ENCODE measurements around the gene CACNG4.

CACNG4 gene

DNA sequence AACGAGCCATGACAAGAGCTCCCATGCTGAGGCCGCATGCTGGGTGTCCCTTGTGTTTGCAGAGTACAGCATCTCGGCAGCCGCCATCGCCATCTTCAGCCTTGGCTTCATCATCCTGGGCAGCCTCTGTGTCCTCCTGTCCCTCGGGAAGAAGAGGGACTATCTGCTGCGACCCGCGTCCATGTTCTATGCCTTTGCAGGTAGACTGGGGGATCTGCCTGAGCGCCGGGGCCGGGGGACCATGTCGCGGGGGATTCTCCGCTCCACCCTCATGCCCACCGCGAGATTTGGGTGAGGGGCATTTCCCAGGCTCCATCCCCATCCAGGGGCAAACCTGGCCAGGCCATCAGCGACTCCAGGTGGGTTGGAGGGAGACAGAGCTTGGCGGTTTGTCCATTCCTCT lies 90.5 kb downstream of the CACNG4 start:
- H4K20me1 ChIP-seq (ENCODE audit: insufficient read depth, low read length, poor library complexity, severe bottlenecking): no peaks in the 10 kb centered on the region
- H3K9me3 ChIP-seq (ENCODE audit: insufficient read depth, low read depth, low read length): no peaks in the 10 kb centered on the region; the same call in 1 of the 2 replicates
- H3K9ac ChIP-seq (ENCODE audit: low read depth, low read length, poor library complexity, severe bottlenecking): no peak overlapping the region
- H3F3A ChIP-seq (ENCODE audit: low read depth): no peaks in the 10 kb centered on the region
- H3K4me3 ChIP-seq (ENCODE audit: low read length, poor library complexity, severe bottlenecking): no peak overlapping the region
- no peaks in the 10 kb centered on the region for H3K79me2 ChIP-seq (ENCODE audit: insufficient read depth, low read length)
- H3K9me2 ChIP-seq (replicated peaks; ENCODE audit: low read depth, low read length): no peaks in the 10 kb centered on the region
- H3K27me3 ChIP-seq (ENCODE audit: insufficient read depth, low read length, poor library complexity, severe bottlenecking): no peaks in the 10 kb centered on the region
- TF ChIP-seq EZH2phosphoT487 (IDR thresholded peaks at IDR 0.05; ENCODE audit: borderline replicate concordance): no peak
- TF ChIP-seq, protein P1, sequence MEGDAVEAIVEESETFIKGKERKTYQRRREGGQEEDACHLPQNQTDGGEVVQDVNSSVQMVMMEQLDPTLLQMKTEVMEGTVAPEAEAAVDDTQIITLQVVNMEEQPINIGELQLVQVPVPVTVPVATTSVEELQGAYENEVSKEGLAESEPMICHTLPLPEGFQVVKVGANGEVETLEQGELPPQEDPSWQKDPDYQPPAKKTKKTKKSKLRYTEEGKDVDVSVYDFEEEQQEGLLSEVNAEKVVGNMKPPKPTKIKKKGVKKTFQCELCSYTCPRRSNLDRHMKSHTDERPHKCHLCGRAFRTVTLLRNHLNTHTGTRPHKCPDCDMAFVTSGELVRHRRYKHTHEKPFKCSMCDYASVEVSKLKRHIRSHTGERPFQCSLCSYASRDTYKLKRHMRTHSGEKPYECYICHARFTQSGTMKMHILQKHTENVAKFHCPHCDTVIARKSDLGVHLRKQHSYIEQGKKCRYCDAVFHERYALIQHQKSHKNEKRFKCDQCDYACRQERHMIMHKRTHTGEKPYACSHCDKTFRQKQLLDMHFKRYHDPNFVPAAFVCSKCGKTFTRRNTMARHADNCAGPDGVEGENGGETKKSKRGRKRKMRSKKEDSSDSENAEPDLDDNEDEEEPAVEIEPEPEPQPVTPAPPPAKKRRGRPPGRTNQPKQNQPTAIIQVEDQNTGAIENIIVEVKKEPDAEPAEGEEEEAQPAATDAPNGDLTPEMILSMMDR (conservative IDR thresholded peaks at IDR 0.05; ENCODE audit: low read length): no peak
- no peaks in the 10 kb centered on the region for H3K36me3 ChIP-seq (ENCODE audit: insufficient read depth, low read length)
- H3K4me2 ChIP-seq (ENCODE audit: low read depth, low read length, poor library complexity, severe bottlenecking): no peak overlapping the region
- H3K4me1 ChIP-seq (ENCODE audit: insufficient read depth, low read length, poor library complexity, severe bottlenecking): no peaks in the 10 kb centered on the region
- H2AFZ ChIP-seq (ENCODE audit: low read length): no peak overlapping the region

DNA sequence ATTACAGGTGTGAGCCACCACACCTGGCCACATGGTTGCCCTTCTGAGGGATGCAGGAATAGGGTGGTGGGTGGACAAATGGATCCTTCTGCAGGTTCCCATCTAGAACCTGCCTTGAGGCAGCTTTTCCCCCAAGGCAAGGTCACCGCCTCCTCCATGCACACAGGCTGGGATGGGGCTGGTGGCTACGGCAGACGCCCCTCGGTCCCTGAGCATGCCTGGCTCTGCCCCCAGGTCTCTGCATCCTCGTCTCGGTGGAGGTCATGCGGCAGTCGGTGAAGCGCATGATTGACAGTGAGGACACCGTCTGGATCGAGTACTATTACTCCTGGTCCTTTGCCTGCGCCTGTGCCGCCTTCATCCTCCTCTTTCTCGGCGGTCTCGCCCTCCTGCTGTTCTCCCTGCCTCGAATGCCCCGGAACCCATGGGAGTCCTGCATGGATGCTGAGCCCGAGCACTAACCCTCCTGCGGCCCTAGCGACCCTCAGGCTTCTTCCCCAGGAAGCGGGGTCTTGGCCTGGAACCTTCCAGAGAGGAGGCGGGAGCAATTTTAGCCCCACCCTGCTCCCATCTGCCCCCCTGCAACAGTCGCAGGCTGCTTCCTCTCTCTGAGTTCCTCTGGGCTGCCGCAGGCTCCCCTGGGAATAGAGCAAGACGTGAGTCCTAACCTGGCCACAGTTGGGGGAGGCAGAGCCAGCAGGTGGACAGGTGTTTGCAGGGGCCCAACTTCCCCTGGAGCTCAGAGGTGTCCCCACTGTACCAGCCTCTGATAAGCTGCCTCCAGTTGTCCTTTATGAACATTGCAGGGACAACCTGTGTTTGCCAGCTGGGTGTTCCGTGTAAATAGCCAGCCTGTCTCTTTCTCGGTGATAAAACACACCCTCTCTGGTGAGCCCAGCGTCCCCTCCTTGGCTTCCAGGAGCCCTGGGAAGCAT lies 91.6 kb downstream of the CACNG4 start:
- Histone ChIP-seq H3F3A (ENCODE audit: low read depth) (no peaks in the 10 kb centered on the region), H2AFZ (ENCODE audit: low read length) (no peak overlapping the region), H3K79me2 (ENCODE audit: insufficient read depth, low read length) (no peaks in the 10 kb centered on the region), H3K9ac (ENCODE audit: low read depth, low read length, poor library complexity, severe bottlenecking) (no peak overlapping the region), H3K36me3 (ENCODE audit: insufficient read depth, low read length) (no peaks in the 10 kb centered on the region), H3K27me3 (ENCODE audit: insufficient read depth, low read length, poor library complexity, severe bottlenecking) (no peaks in the 10 kb centered on the region), H3K4me1 (ENCODE audit: insufficient read depth, low read length, poor library complexity, severe bottlenecking) (no peaks in the 10 kb centered on the region), H4K20me1 (ENCODE audit: insufficient read depth, low read length, poor library complexity, severe bottlenecking) (no peaks in the 10 kb centered on the region), H3K4me2 (ENCODE audit: low read depth, low read length, poor library complexity, severe bottlenecking) (no peak overlapping the region), H3K9me3 (ENCODE audit: insufficient read depth, low read depth, low read length) (no peaks in the 10 kb centered on the region), H3K9me2 (replicated peaks; ENCODE audit: low read depth, low read length) (no peaks in the 10 kb centered on the region), H3K4me3 (ENCODE audit: low read length, poor library complexity, severe bottlenecking) (no peak overlapping the region)
- TF ChIP-seq, protein P1 (conservative IDR thresholded peaks at IDR 0.05; ENCODE audit: low read length): no peak
- no peak for TF ChIP-seq EZH2phosphoT487 (IDR thresholded peaks at IDR 0.05; ENCODE audit: borderline replicate concordance)

DNA sequence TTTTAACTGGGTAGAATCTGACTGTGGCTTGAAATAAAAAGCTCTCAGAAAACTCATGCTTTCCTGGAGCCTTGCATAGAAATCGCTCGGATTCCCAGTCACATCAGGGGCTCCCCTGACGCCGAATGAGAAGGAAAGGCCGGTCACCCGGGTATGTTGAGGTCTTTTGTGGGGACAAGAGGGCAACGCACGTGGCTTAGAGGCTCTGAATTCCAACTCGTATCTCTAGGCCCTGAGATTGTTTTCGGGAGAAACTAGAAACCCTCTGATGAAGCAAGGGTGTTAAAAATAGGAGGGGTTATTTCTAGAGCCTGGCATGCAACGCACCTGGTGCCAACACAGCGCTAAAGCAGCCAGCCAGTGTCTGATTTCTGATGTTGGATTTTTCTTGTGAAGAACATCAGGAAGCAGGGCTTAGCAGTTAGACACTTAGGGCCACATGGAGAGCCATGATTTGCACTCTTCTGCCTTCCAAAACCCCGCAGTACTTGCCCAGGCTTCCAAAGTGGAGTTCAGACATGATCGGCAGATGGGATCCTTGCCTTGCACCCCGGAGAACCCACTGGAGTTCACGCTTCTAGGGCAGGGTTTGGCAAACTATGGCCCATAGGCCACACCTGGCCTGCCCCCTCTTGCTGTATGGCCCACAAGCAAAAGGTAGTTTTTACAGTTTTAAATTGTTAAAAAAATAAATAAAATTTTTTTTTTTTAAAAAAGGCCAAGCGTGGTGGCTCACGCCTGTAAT lies 92.4 kb downstream of the CACNG4 start:
- Histone ChIP-seq H3K4me2 (ENCODE audit: low read depth, low read length, poor library complexity, severe bottlenecking) (no peak overlapping the region), H3F3A (ENCODE audit: low read depth) (no peaks in the 10 kb centered on the region), H3K36me3 (ENCODE audit: insufficient read depth, low read length) (no peaks in the 10 kb centered on the region), H3K9ac (ENCODE audit: low read depth, low read length, poor library complexity, severe bottlenecking) (no peak overlapping the region), H3K4me3 (ENCODE audit: low read length, poor library complexity, severe bottlenecking) (no peak overlapping the region), H3K27me3 (ENCODE audit: insufficient read depth, low read length, poor library complexity, severe bottlenecking) (no peaks in the 10 kb centered on the region), H3K4me1 (ENCODE audit: insufficient read depth, low read length, poor library complexity, severe bottlenecking) (no peaks in the 10 kb centered on the region), H2AFZ (ENCODE audit: low read length) (no peak overlapping the region), H3K9me2 (replicated peaks; ENCODE audit: low read depth, low read length) (no peaks in the 10 kb centered on the region), H4K20me1 (ENCODE audit: insufficient read depth, low read length, poor library complexity, severe bottlenecking) (no peaks in the 10 kb centered on the region), H3K79me2 (ENCODE audit: insufficient read depth, low read length) (no peaks in the 10 kb centered on the region), H3K9me3 (ENCODE audit: insufficient read depth, low read depth, low read length) (no peaks in the 10 kb centered on the region)
- no peak for TF ChIP-seq EZH2phosphoT487 (IDR thresholded peaks at IDR 0.05; ENCODE audit: borderline replicate concordance)
